Measurements from ENCODE around the gene POPDC2. TPM values are rescaled to one million over a fixed set of nuclear protein-coding genes. Genes with fewer than 3 reads are reported as not detected.

Gene POPDC2
- total RNA-seq, 2 donors from 2014 or later: 679 to 853 TPM

- no peaks in the 10 kb centered on the region for H3K9me3 ChIP-seq
- peaks cover 27% of the 10 kb centered on the region for H3K36me3 ChIP-seq
- DNase-seq (ENCODE audit: low spot score): no peak
- TF ChIP-seq CTCF (IDR thresholded peaks at IDR 0.05): no peak
- peak overlapping the region; percentile 16 to 77 for H3K4me3 ChIP-seq
- H3K27ac ChIP-seq: peak overlapping the region; percentile 98
- H3K4me1 ChIP-seq: peaks cover 0 to 34% of the 10 kb centered on the region in 2 donors
- H3K27me3 ChIP-seq: no peaks in the 10 kb centered on the region
Observed at GRCh38 chr3:119675188-119675874, 14.9 kb upstream of the POPDC2 start.

DNA sequence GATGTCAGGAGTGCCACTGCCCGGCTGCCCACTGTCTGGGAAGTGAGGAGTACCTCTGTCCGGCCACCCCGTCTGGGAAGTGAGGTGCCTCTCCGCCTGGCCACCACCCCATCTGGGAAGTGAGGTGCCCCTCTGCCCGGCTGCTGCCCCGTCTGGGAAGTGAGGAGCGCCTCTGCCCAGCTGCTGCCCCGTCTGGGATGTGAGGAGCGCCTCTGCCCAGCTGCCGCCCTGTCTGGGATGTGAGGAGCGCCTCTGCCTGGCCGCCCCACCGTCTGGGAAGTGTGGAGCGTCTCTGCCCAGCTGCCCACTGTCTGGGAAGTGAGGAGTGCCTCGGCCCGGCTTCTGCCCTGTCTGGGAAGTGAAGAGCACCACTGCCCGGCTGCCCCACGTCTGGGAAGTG is 13.5 kb upstream of the POPDC2 start:
- Histone ChIP-seq H3K27ac (peak overlapping the region; percentile 46 to 65), H3K36me3 (peaks cover 27% of the 10 kb centered on the region), H3K4me3 (no peak overlapping the region), H3K4me1 (peaks cover 0 to 43% of the 10 kb centered on the region in 2 donors), H3K9me3 (no peaks in the 10 kb centered on the region), H3K27me3 (no peaks in the 10 kb centered on the region)
- no peak for TF ChIP-seq CTCF (IDR thresholded peaks at IDR 0.05)
- DNase-seq (ENCODE audit: low spot score): no peak

DNA sequence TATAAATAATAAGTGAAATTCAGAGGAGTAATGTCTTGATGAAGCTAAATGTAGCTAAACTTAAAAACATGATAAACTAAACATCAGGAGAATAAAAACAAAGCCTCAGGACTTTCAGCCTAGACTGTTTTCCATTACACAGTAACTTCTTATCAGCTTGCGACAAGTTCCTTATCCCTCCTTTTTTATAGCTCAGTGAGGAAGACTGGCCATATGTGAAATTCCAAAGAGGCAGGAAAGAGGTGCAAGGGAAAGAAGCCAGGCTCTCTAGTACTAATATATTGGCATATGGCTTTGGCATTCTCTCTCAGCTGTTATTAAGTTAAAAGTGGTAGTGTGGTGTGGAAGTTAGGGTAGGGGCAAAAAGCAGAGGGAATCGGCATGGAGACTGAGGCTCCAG is 12.4 kb upstream of the POPDC2 start:
- no peaks in the 10 kb centered on the region for H3K27me3 ChIP-seq
- no peak overlapping the region for H3K4me3 ChIP-seq
- TF ChIP-seq CTCF (IDR thresholded peaks at IDR 0.05): no peak
- no peak for DNase-seq (ENCODE audit: low spot score)
- H3K27ac ChIP-seq: peak overlapping the region; percentile 46 to 65
- peaks cover 27% of the 10 kb centered on the region for H3K36me3 ChIP-seq
- no peaks in the 10 kb centered on the region for H3K9me3 ChIP-seq
- peaks cover 0 to 42% of the 10 kb centered on the region in 2 donors for H3K4me1 ChIP-seq

DNA sequence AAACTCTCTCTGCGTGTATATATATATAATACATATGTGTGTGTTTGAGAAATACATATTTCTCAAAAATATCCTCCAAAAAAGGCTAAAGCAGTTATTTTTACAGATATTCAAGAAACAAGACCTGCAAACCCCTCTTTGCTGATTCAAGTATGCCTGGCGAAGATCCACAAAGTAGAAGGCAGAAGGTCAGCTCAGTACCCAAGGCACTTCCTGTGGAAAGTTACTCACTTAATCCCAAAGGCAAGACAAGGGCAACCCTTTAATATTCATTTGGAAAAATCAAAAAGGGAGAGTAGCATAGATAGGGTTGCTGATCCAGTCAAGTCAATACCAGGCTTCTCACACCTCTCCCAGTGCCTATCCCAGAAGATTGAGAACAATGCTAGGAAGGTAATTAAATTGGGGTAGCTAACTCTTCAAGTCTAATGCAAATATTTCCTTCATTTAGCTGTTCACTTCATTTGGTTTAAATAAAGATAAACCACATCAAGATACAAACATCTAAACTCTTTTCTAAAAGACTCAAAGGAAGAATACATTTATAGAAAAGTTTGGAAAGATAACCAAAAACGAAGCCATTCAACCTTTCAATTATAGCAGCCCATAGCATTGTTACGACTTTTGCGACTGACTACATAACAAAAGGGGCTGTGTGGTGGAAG is 9.6 kb upstream of the POPDC2 start:
- DNase-seq (ENCODE audit: low spot score): no peak
- H3K4me1 ChIP-seq: peaks cover 0 to 33% of the 10 kb centered on the region in 2 donors
- no peaks in the 10 kb centered on the region for H3K27me3 ChIP-seq
- H3K27ac ChIP-seq: peak overlapping the region; percentile 56 to 93
- no peaks in the 10 kb centered on the region for H3K9me3 ChIP-seq
- TF ChIP-seq CTCF (IDR thresholded peaks at IDR 0.05): no peak
- peaks cover 27% of the 10 kb centered on the region for H3K36me3 ChIP-seq
- H3K4me3 ChIP-seq: no peak overlapping the region

DNA sequence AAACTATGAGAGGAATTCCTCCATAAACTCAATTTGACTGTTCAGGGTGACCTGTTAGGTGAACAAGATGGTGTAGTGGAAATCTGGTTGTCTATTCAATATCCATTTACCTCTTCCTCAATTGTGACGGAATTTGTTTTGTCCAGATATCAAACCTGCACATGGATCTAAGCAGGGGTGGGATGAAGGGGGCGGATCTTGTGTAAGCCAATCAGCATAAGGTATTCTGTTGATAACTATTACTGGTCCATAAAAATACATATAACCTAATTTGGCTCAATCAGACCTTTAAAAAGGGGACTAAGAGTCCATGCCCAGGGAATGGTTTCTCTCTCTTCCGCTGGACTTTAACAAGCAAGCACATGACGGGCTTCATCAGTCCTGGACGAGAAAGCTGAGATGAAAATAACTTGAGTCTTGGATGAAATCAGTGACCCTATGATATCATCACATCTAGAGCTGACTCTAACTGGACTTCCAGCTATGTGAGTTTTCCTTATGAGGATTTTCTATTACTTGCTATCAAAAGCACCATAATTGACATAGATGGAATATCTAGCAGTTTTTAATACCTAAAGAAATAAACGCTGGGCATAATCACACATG is 5.7 kb upstream of the POPDC2 start:
- TF ChIP-seq CTCF (IDR thresholded peaks at IDR 0.05): no peak
- Histone ChIP-seq H3K36me3 (peaks cover 3% of the 10 kb centered on the region), H3K9me3 (no peaks in the 10 kb centered on the region), H3K27ac (peak overlapping the region; percentile 81 to 93), H3K4me1 (peaks cover 0 to 48% of the 10 kb centered on the region in 2 donors), H3K27me3 (no peaks in the 10 kb centered on the region), H3K4me3 (peak overlapping the region in 1 of 2 donors; percentile 25)
- DNase-seq (ENCODE audit: low spot score): no peak

Measured in right atrium auricular region (tissue), 2 donors.